Endodermal cell (in vitro differentiated cells): Measurements from ENCODE around the gene TXN2. TPM values are rescaled to one million over a fixed set of nuclear protein-coding genes. Genes with fewer than 3 reads are reported as not detected.

ENCODE experiments used
- DNase-seq: peaks from one replicate; pipeline ENCODE4 v3.0.0-alpha.2; 2017
- H3K27ac ChIP-seq: 2 replicates; pipeline ENCODE4 v1.5.1; 2013; ENCODE audit warnings: mild to moderate bottlenecking, low read depth, low read length, moderate library complexity
- H3K27me3 ChIP-seq: 2 replicates; pipeline ENCODE4 v1.6.1; 2013; ENCODE audit warnings: mild to moderate bottlenecking, low read length, moderate library complexity; ENCODE audit not compliant: insufficient read depth, control insufficient read depth, poor library complexity, severe bottlenecking
- H3K36me3 ChIP-seq: 2 replicates; pipeline ENCODE4 v1.7.0; 2013; ENCODE audit warnings: mild to moderate bottlenecking, low read length, moderate library complexity; ENCODE audit not compliant: control insufficient read depth, insufficient read depth
- H3K4me1 ChIP-seq: one replicate; pipeline ENCODE4 v1.7.0; 2013; ENCODE audit warnings: low read length; ENCODE audit not compliant: control insufficient read depth, insufficient read depth
- H3K4me3 ChIP-seq: 2 replicates; pipeline ENCODE4 v1.5.1; 2013; ENCODE audit warnings: mild to moderate bottlenecking, low read length, moderate library complexity
- H3K9ac ChIP-seq: 2 replicates; pipeline ENCODE4 v1.6.1; 2013; ENCODE audit warnings: mild to moderate bottlenecking, low read length, moderate library complexity; ENCODE audit not compliant: poor library complexity, severe bottlenecking; ENCODE audit errors: extremely low read depth
- H3K9me3 ChIP-seq: 2 replicates; pipeline ENCODE4 v1.6.1; 2013; ENCODE audit warnings: mild to moderate bottlenecking, low read length, moderate library complexity; ENCODE audit not compliant: control insufficient read depth
- H3K27ac Mint-ChIP-seq: 2 replicates; pipeline ENCODE4 v1.8.0; 2020; ENCODE audit warnings: mixed read lengths
- H3K27me3 Mint-ChIP-seq: 2 replicates; pipeline ENCODE4 v1.8.0; 2021; ENCODE audit warnings: mild to moderate bottlenecking, mixed read lengths; ENCODE audit not compliant: insufficient read depth
- H3K36me3 Mint-ChIP-seq: 2 replicates; pipeline ENCODE4 v1.8.0; 2020; ENCODE audit warnings: low read depth, mixed read lengths
- H3K4me1 Mint-ChIP-seq: 2 replicates; pipeline ENCODE4 v1.8.0; 2020; ENCODE audit warnings: mixed read lengths
- H3K4me3 Mint-ChIP-seq: 2 replicates; pipeline ENCODE4 v1.8.0; 2020; ENCODE audit warnings: mild to moderate bottlenecking, moderate library complexity, mixed read lengths
- H3K9me3 Mint-ChIP-seq: 2 replicates; pipeline ENCODE4 v1.8.0; 2020; ENCODE audit warnings: mild to moderate bottlenecking, mixed read lengths
- CTCF ChIP-seq: fragments of 200-600 bp; sonication (generic); conservative IDR thresholded peaks from 2 replicates; pipeline ENCODE4 v1.5.0; 2021; ENCODE audit warnings: antibody characterized with exemption, mild to moderate bottlenecking
- WGBS, 2 experiments: methylation state at CpG; one replicate each; pipeline versions ENCODE4 v1.1.5 to v1.1.7; 2013; ENCODE audit warnings: missing lambda C conversion rate in 2 of 2, mixed read lengths in 1 of 2; ENCODE audit not compliant: insufficient coverage in 1 of 2, insufficient read length in 1 of 2; 5-methylcytosine and 5-hydroxymethylcytosine counted together
- long read RNA-seq, 4 experiments: library from polyadenylated mRNA in 2 of 4; library from RNA in 1 of 4; library from capped mRNA in 1 of 4; stranded (forward) in 3 of 4; unstranded in 1 of 4; transcript quantifications; one replicate each; pipeline ENCODE4 v2.0.0, GENCODE V29; 2020 to 2021; ENCODE audit warnings: inconsistent platforms in 1 of 4
- polyA plus RNA-seq, 2 experiments: library from polyadenylated mRNA; stranded (reverse); fragments of 50-300 nt; gene quantifications; one replicate each; pipeline ENCODE4 v1.2.3, GENCODE V29; 2013
- total RNA-seq, 2 donors: library from RNA; stranded (reverse); fragmentation: NEBNext Ultra II Directional in 1 of 2; extraction: Animal tissue kit (Norgen Biotek cat#: 25700) in 1 of 2; gene quantifications; 2 replicates in 1 of 2; 3 replicates in 1 of 2; pipeline ENCODE4 v1.2.1, GENCODE V29; 2021

Gene TXN2
- total RNA-seq, result 10 to 100 TPM; 52.9 to 53.9 TPM
- 69.6 TPM for polyA plus RNA-seq (2013, experiment 1 of 2)
- 65.8 TPM for polyA plus RNA-seq (2013, experiment 2 of 2)
- long read RNA-seq, experiment 1, transcript TXN2-201 (4 exons, 1,736 nt), result major isoform, 14 of 27 reads
- long read RNA-seq, experiment 1, partial matches to known transcripts, result 7 of 27 reads
- long read RNA-seq, experiment 1, other reads (novel, unspliced or antisense), result 3 of 27 reads
- long read RNA-seq, experiment 2, transcript TXN2-201 (4 exons, 1,736 nt), result major isoform, 59 of 88 reads
- long read RNA-seq, experiment 2, transcript TXN2-204 (4 exons, 1,280 nt), result minor isoform, 11 of 88 reads
- long read RNA-seq, experiment 2, partial matches to known transcripts, result 9 of 88 reads
- long read RNA-seq, experiment 2, other reads (novel, unspliced or antisense), result 8 of 88 reads
- long read RNA-seq, experiment 3, transcript TXN2-204 (4 exons, 1,280 nt), result minor isoform, 6 of 175 reads
- long read RNA-seq, experiment 3, transcript TXN2-201 (4 exons, 1,736 nt), result major isoform, 134 of 175 reads
- long read RNA-seq, experiment 3, partial matches to known transcripts, result 24 of 175 reads
- long read RNA-seq, experiment 3, other reads (novel, unspliced or antisense), result 7 of 175 reads
- long read RNA-seq, experiment 4, transcript TXN2-204 (4 exons, 1,280 nt), result minor isoform, 29 of 326 reads
- long read RNA-seq, experiment 4, transcript TXN2-202 (4 exons, 912 nt), result minor isoform, 8 of 326 reads
- long read RNA-seq, experiment 4, transcript TXN2-205 (4 exons, 736 nt), result minor isoform, 12 of 326 reads
- long read RNA-seq, experiment 4, transcript TXN2-201 (4 exons, 1,736 nt), result major isoform, 210 of 326 reads
- long read RNA-seq, experiment 4, partial matches to known transcripts, result 41 of 326 reads
- long read RNA-seq, experiment 4, other reads (novel, unspliced or antisense), result 26 of 326 reads

GRCh38 chr22:36481393-36482168 lies at the start of gene TXN2:
TSS of gene TXN2 (minus strand) at chr22:36481640. CDS start at chr22:36480837, 803 bp downstream.
- no peak for TF ChIP-seq CTCF
- Mint-ChIP-seq H3K4me3 (peak within 1 kb of the TSS; percentile 75), H3K9me3 (no peaks in the 10 kb centered on the region), H3K27ac (peak within 1 kb of the TSS; percentile 99), H3K4me1 (peaks cover 6% of the 10 kb centered on the region), H3K36me3 (peaks cover 21% of the 10 kb centered on the region), H3K27me3 (peaks cover 29% of the 10 kb centered on the region)
- H3K36me3 ChIP-seq, result peaks cover 17% of the 10 kb centered on the region
- H3K27me3 ChIP-seq, result peaks cover 7% of the 10 kb centered on the region
- DNase-seq, result peak; percentile 99
- H3K27ac ChIP-seq, result peak within 1 kb of the TSS; percentile 95
- peak within 1 kb of the TSS; percentile 89 for H3K4me3 ChIP-seq
- WGBS, 2 experiments, result 0% methylated on average over 32 to 62 of the region's 62 CpGs
- H3K9me3 ChIP-seq, result peaks cover 11% of the 10 kb centered on the region
- H3K4me1 ChIP-seq, result no peaks in the 10 kb centered on the region
- peak within 1 kb of the TSS; percentile 90 for H3K9ac ChIP-seq

GRCh38 chr22:36528795-36529751 lies 47.6 kb upstream of the TXN2 start, which contains the start of gene EIF3D:
TSS of gene EIF3D (minus strand) at chr22:36529166. CDS start at chr22:36526121, 3,045 bp downstream.
- Mint-ChIP-seq H3K9me3 (peaks cover 9% of the 10 kb centered on the region), H3K36me3 (peaks cover 30% of the 10 kb centered on the region), H3K4me3 (peak within 1 kb of the TSS; percentile 95), H3K27ac (peak within 1 kb of the TSS; percentile 98), H3K4me1 (peaks cover 3% of the 10 kb centered on the region), H3K27me3 (no peaks in the 10 kb centered on the region)
- Histone ChIP-seq H3K36me3 (peaks cover 31% of the 10 kb centered on the region), H3K9me3 (no peaks in the 10 kb centered on the region), H3K27ac (peak within 1 kb of the TSS; percentile 90), H3K27me3 (no peaks in the 10 kb centered on the region), H3K4me3 (peak within 1 kb of the TSS; percentile 87), H3K9ac (peak within 1 kb of the TSS; percentile 79), H3K4me1 (no peaks in the 10 kb centered on the region)
- peak; percentile 99 for DNase-seq
- WGBS, 2 experiments, result 0% methylated on average over 63 to 82 of the region's 82 CpGs
- TF ChIP-seq CTCF, result no peak
